ENCODE results near the gene SOX12.
"Not testable (repeated sequence)": the region's sequence is repeated elsewhere in the genome, so short reads cannot be mapped to it uniquely, and the experiment has no call there.

GRCh38 chr20:372543-373082 is 47.3 kb downstream of the SOX12 start:
- TF ChIP-seq CTCF (IDR thresholded peaks at IDR 0.05; ENCODE audit: insufficient read depth, low read length, poor library complexity, severe bottlenecking); EZH2phosphoT487 (conservative IDR thresholded peaks at IDR 0.05; ENCODE audit: low read length): not testable (repeated sequence)
